ENCODE results near the gene DDR1.

Gene DDR1

DNA sequence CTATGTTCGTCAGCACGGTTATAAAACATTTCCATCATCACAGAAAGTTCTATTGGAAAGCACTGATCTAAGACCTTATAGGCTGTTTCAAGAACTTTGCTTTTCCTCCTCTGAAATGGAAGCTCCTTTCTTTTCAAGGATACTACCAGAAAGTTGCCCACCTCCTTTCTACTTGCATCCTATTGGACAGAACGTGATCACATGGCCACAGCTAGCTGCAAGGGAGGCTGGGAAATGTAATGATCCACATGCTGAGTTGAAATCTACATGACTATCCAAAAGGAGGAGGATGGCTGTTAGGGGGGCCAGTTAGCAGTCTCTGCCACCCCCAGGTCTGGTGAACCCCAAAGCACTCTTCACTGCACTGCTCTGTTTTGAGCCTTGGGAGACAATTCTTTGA lies 44.4 kb downstream of the DDR1 start:
- CTCF ChIA-PET = interaction anchor here (0.7 to 4.2 kb wide), 5 partner anchors 8 to 160 kb away, joined by 3 to 32 read pairs (median 6); partner anchors contain the start of gene VARS2
- TF ChIP-seq, protein P1, sequence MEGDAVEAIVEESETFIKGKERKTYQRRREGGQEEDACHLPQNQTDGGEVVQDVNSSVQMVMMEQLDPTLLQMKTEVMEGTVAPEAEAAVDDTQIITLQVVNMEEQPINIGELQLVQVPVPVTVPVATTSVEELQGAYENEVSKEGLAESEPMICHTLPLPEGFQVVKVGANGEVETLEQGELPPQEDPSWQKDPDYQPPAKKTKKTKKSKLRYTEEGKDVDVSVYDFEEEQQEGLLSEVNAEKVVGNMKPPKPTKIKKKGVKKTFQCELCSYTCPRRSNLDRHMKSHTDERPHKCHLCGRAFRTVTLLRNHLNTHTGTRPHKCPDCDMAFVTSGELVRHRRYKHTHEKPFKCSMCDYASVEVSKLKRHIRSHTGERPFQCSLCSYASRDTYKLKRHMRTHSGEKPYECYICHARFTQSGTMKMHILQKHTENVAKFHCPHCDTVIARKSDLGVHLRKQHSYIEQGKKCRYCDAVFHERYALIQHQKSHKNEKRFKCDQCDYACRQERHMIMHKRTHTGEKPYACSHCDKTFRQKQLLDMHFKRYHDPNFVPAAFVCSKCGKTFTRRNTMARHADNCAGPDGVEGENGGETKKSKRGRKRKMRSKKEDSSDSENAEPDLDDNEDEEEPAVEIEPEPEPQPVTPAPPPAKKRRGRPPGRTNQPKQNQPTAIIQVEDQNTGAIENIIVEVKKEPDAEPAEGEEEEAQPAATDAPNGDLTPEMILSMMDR (IDR thresholded peaks at IDR 0.05; ENCODE audit: insufficient read depth, low read length, missing control alignments) = no peak
- POLR2A ChIA-PET = no interaction called here
- DNase-seq (ENCODE audit: low read depth, low spot score) = no peak
- H3K4me3 ChIP-seq (ENCODE audit: low read depth, low read length) = no peak overlapping the region

DNA sequence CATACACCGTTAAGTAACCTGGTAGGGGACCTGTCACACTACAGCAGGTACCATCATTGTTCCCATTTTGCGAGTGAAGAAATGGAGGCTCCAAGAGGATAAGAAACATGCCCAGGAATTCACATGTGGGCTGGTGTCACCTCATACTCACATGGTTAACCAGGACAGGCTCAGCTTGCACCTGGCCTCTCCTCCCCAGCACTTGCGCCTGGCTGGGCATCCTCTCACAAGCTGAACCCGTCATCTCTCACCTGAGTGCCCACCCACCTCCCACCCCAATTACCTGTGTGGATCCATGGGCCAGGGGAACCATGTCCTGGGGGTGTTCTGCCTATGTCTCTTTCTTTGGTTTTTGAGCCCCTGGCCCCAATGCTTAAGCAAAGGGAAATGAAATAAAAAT lies 46.2 kb downstream of the DDR1 start:
- ChIA-PET POLR2A (no interaction called here), CTCF (interaction anchor here (0.9 to 4.2 kb wide), 7 partner anchors 10 to 157 kb away, joined by 3 to 32 read pairs (median 15); partner anchors contain the start of genes MUCL3 and VARS2)
- H3K4me3 ChIP-seq (ENCODE audit: low read depth, low read length) = no peak overlapping the region
- TF ChIP-seq, protein P1 (IDR thresholded peaks at IDR 0.05; ENCODE audit: insufficient read depth, low read length, missing control alignments) = no peak
- DNase-seq (ENCODE audit: low read depth, low spot score) = no peak

DNA sequence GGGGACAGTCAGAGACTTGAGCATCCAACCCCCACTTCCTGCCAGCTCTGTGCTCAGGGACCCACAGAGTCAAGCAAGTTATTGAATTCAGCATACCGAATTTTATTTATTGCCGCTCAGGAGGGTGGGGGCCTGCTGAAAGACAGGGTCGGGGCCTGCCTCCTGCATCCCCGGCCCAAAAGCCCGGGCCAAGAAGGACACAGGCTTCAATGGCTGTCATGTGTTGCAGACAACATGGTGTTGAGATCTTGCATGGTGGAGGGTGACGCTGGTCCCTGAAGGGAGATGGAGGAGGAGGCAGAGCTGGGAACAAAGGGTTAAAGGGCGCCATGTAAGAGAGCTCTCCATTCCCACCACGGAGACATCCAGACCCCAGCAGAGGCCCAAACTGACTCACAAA lies 47.0 kb downstream of the DDR1 start:
- ChIA-PET POLR2A (no interaction called here), CTCF (interaction anchor here (0.9 to 4.2 kb wide), 6 partner anchors 9 to 148 kb away, joined by 3 to 32 read pairs (median 20); partner anchors contain the start of genes MUCL3 and VARS2)
- TF ChIP-seq, protein P1 (IDR thresholded peaks at IDR 0.05; ENCODE audit: insufficient read depth, low read length, missing control alignments) = no peak
- no peak overlapping the region for H3K4me3 ChIP-seq (ENCODE audit: low read depth, low read length)
- no peak for DNase-seq (ENCODE audit: low read depth, low spot score)

DNA sequence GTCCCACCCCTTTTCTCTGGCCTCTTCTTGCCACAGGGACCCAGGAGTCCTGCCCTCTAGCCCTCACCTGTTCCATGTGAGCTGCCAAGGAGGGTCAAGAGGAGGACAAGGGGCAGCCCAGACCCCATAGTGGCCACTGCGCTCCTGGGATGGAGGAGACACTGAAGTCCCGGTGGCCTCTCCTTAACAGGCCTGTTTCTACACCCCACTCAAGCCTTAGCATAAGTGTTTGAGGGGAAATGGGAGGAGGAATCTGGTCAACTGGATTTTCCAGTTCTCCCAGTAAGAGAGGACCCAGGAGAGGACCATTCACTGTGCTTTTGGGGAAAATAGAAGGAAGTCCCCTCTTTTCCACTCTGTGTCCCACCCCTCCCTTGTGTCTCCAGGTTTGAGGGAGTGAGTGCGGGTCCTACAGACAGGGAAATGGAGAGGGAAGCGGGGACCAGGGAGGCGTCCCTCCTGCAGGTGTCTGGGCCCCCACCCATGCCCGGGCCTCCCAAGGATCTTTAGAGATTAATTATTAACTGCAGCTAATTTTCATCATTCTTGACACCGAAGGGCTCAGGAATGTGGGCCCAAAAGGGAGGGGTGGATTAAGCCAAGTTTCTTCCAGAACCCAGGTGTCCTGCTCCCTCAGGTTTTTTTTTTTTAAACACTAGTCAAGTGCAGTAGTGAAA lies 47.8 kb downstream of the DDR1 start, which contains the start of gene SFTA2:
Gene SFTA2 (minus strand): TSS at position 202 of the 677 bp plus-strand sequence. CDS start 74 bp downstream, at position 128.
- TF ChIP-seq, protein P1 (IDR thresholded peaks at IDR 0.05; ENCODE audit: insufficient read depth, low read length, missing control alignments) = no peak
- H3K4me3 ChIP-seq (ENCODE audit: low read depth, low read length) = no peak within 1 kb of the TSS
- no peak for DNase-seq (ENCODE audit: low read depth, low spot score)
- ChIA-PET POLR2A (no interaction called here), CTCF (interaction anchor here (0.5 to 4.2 kb wide), 6 partner anchors 9 to 147 kb away, joined by 3 to 32 read pairs (median 20); partner anchors contain the start of genes MUCL3 and VARS2)

DNA sequence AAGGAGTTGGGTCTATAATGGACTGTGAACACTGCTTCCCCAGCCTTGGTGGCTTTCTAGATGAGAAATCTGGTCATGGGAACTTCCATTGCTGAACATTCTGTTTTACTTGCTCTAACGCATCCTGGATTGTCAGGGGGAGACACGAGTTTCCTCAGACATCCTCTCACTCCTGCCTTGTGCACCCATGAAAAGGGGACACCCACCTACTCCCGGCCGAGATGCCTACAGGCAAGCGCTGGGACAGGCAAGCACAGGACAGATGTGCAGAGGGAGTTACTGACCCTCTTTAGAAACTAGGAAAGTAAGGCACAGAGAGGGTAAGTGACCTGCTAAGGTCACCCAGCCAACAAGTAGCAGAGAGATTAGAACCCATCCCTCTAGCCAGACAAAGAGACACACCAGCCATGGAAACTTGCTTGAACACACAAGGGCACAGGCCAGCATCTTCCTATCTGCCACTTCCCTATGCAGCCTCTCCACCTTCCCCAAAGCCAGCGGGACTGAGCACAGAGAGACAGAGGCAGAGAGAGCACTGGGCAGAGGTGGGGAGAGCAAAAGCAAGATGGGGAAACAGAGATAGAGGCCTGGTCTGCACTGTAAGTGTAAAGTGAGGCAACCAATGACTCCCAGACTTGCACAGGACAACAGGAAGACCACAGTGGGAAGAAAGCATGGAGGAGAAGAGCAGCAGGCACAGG lies 48.5 kb downstream of the DDR1 start:
- CTCF ChIA-PET = interaction anchor here (3.5 kb wide), 1 partner anchor 9 kb away, joined by 25 read pairs; the partner anchor contains the start of gene MUCL3
- DNase-seq (ENCODE audit: low read depth, low spot score) = no peak
- no peak overlapping the region for H3K4me3 ChIP-seq (ENCODE audit: low read depth, low read length)
- POLR2A ChIA-PET = no interaction called here
- TF ChIP-seq, protein P1 (IDR thresholded peaks at IDR 0.05; ENCODE audit: insufficient read depth, low read length, missing control alignments) = no peak

DNA sequence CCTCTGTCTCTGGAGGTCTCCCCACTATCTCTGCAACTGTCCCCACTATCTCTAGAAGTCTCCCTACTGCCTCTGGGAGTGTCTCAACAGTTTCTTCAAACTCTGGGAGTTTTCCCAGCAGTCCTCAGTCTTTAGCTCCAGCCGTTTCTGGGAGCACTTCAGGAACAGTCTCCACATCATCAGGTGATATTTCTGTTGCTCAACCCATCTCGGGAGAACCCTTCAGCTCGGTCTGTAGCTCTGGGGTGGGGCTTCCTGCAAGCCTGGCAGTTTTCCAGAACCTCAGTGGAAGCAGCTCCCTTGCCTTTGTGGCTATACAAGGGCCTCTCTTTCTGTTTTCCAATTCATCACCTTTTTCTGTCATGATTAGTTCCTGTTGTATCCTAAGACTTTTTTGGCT lies 50.7 kb downstream of the DDR1 start:
- POLR2A ChIA-PET = no interaction called here
- TF ChIP-seq, protein P1 (IDR thresholded peaks at IDR 0.05; ENCODE audit: insufficient read depth, low read length, missing control alignments) = no peak
- no peak for DNase-seq (ENCODE audit: low read depth, low spot score)
- H3K4me3 ChIP-seq (ENCODE audit: low read depth, low read length) = no peak overlapping the region
- CTCF ChIA-PET = interaction anchor here (0.9 to 3.3 kb wide), 6 partner anchors 11 to 145 kb away, joined by 4 to 22 read pairs (median 4); partner anchors contain the start of gene VARS2

All from AG04449 (cell line).